Smooth muscle cell (in vitro differentiated cells): ENCODE measurements around the gene FNBP1. TPM values are rescaled to one million over a fixed set of nuclear protein-coding genes. Genes with fewer than 3 reads are reported as not detected.

ENCODE experiments used
- DNase-seq: peaks from one replicate; lab custom pipeline; 2025; ENCODE audit not compliant: unreplicated experiment; lab: John Stamatoyannopoulos, UW
- H2AFZ ChIP-seq: fragments of 200-600 bp; sonication (generic); 2 replicates; pipeline ENCODE4 v1.6.0; 2016; ENCODE audit warnings: antibody characterized with exemption, low read depth, mild to moderate bottlenecking
- H3F3A ChIP-seq: fragments of 200-600 bp; sonication (generic); 2 replicates; pipeline ENCODE4 v1.6.0; 2017; ENCODE audit warnings: antibody characterized with exemption, low read depth
- H3K27ac ChIP-seq: fragments of 200-600 bp; sonication (generic); 2 replicates; pipeline ENCODE4 v1.5.1; 2016; ENCODE audit warnings: low read depth, mild to moderate bottlenecking
- H3K27me3 ChIP-seq: fragments of 200-600 bp; sonication (generic); 2 replicates; pipeline ENCODE4 v1.6.1; 2016; ENCODE audit warnings: low read depth, mild to moderate bottlenecking
- H3K36me3 ChIP-seq: fragments of 200-600 bp; sonication (generic); 2 replicates; pipeline ENCODE4 v1.5.1; 2016; ENCODE audit warnings: low read depth
- H3K4me1 ChIP-seq: fragments of 200-600 bp; sonication (generic); 2 replicates; pipeline ENCODE4 v1.5.1; 2016; ENCODE audit warnings: low read depth
- H3K4me2 ChIP-seq: fragments of 200-600 bp; sonication (generic); 2 replicates; pipeline ENCODE4 v1.6.0; 2016; ENCODE audit warnings: mild to moderate bottlenecking
- H3K4me3 ChIP-seq: fragments of 200-600 bp; sonication (generic); 2 replicates; pipeline ENCODE4 v1.5.1; 2016; ENCODE audit warnings: mild to moderate bottlenecking
- H3K79me2 ChIP-seq: fragments of 200-600 bp; sonication (generic); 2 replicates; pipeline ENCODE4 v1.6.0; 2016; ENCODE audit warnings: low read depth, mild to moderate bottlenecking
- H3K9ac ChIP-seq: fragments of 200-600 bp; sonication (generic); 2 replicates; pipeline ENCODE4 v1.6.0; 2016; ENCODE audit warnings: low read depth
- H3K9me3 ChIP-seq: fragments of 200-600 bp; sonication (generic); replicated peaks from 2 replicates; pipeline ENCODE4 v1.5.1; 2016; ENCODE audit warnings: low read depth
- H4K20me1 ChIP-seq: fragments of 200-600 bp; sonication (generic); 2 replicates; pipeline ENCODE4 v1.6.0; 2016; ENCODE audit warnings: low read depth
- CTCF ChIP-seq: fragments of 200-600 bp; sonication (generic); IDR thresholded peaks from 2 replicates; pipeline ENCODE4 v1.5.1; 2017; ENCODE audit warnings: borderline replicate concordance, mild to moderate bottlenecking, antibody characterized with exemption; ENCODE audit not compliant: insufficient read depth, poor library complexity, severe bottlenecking
- WGBS: methylation state at CpG from one replicate; pipeline ENCODE4 v1.1.7; 2016; ENCODE audit warnings: low lambda C conversion rate; 5-methylcytosine and 5-hydroxymethylcytosine counted together
- polyA plus RNA-seq: library from polyadenylated mRNA; unstranded; fragments of >200 nt; fragmentation: Nextera tagmentation; extraction: Ambion mirVana; gene quantifications from 2 replicates; pipeline ENCODE4 v1.2.1, GENCODE V29; 2016
- total RNA-seq: library from RNA; depleted of rRNA; stranded (reverse); fragments of >200 nt; gene quantifications from 2 replicates; pipeline ENCODE4 v1.2.3, GENCODE V29; 2014

The FNBP1 gene
- total and polyA plus RNA-seq, 2 experiments from 2014 or later: 17.1 to 17.2 TPM

GRCh38 chr9:130003943-130004552 lies 38.9 kb downstream of the FNBP1 start:
- no peaks in the 10 kb centered on the region for H3K4me1 ChIP-seq
- peaks cover 29% of the 10 kb centered on the region for H4K20me1 ChIP-seq
- H3K79me2 ChIP-seq: peaks cover 83% of the 10 kb centered on the region
- no peaks in the 10 kb centered on the region for H3K27me3 ChIP-seq
- no peak overlapping the region for H3K27ac ChIP-seq
- no peak overlapping the region for H3K9ac ChIP-seq
- no peak overlapping the region for H2AFZ ChIP-seq
- TF ChIP-seq CTCF: no peak
- 97% methylated on average over 8 of the region's 8 CpGs for WGBS
- no peaks in the 10 kb centered on the region for H3K9me3 ChIP-seq
- DNase-seq: no peak
- no peak overlapping the region for H3K4me3 ChIP-seq
- H3K36me3 ChIP-seq: no peaks in the 10 kb centered on the region
- no peak overlapping the region for H3K4me2 ChIP-seq
- no peaks in the 10 kb centered on the region for H3F3A ChIP-seq

GRCh38 chr9:130002320-130002719 lies 40.7 kb downstream of the FNBP1 start:
- no peak for DNase-seq
- WGBS: over 99% methylated on average over 5 of the region's 5 CpGs
- Histone ChIP-seq H3K27me3 (no peaks in the 10 kb centered on the region), H3K9me3 (no peaks in the 10 kb centered on the region), H3K4me3 (no peak overlapping the region), H3K79me2 (peaks cover 87% of the 10 kb centered on the region), H3K9ac (no peak overlapping the region), H3K27ac (no peak overlapping the region), H3K36me3 (no peaks in the 10 kb centered on the region), H3K4me2 (no peak overlapping the region), H3F3A (no peaks in the 10 kb centered on the region), H3K4me1 (no peaks in the 10 kb centered on the region), H2AFZ (no peak overlapping the region), H4K20me1 (peaks cover 18% of the 10 kb centered on the region)
- TF ChIP-seq CTCF: no peak

DNA sequence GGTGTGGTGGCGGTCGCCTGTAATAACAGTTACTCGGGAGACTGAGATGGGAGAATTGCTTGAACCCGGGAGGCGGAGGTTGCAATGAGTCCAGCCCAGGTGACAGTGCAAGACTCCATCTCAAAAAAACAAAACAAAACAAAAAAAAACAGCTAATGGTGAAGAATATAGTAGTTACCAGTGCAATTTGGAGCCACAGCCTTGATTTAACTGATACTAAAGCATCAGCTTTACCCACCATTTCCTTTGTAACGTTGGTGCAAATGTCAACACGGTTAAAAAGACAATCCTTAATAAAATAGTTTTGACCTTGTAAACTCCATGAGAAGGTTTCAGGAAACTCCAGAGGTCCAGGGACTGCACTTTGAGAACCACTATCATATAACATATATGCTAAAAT lies 41.8 kb downstream of the FNBP1 start:
- peaks cover 80% of the 10 kb centered on the region for H3K79me2 ChIP-seq
- DNase-seq: no peak
- no peaks in the 10 kb centered on the region for H3K9me3 ChIP-seq
- no peak overlapping the region for H3K4me3 ChIP-seq
- WGBS: 84% methylated on average over 7 of the region's 7 CpGs
- H3K27ac ChIP-seq: no peak overlapping the region
- H4K20me1 ChIP-seq: peaks cover 18% of the 10 kb centered on the region
- H3K9ac ChIP-seq: no peak overlapping the region
- H3K4me2 ChIP-seq: no peak overlapping the region
- no peaks in the 10 kb centered on the region for H3K36me3 ChIP-seq
- H3K27me3 ChIP-seq: no peaks in the 10 kb centered on the region
- no peak overlapping the region for H2AFZ ChIP-seq
- H3F3A ChIP-seq: peaks cover 5% of the 10 kb centered on the region
- H3K4me1 ChIP-seq: no peaks in the 10 kb centered on the region
- TF ChIP-seq CTCF: no peak

DNA sequence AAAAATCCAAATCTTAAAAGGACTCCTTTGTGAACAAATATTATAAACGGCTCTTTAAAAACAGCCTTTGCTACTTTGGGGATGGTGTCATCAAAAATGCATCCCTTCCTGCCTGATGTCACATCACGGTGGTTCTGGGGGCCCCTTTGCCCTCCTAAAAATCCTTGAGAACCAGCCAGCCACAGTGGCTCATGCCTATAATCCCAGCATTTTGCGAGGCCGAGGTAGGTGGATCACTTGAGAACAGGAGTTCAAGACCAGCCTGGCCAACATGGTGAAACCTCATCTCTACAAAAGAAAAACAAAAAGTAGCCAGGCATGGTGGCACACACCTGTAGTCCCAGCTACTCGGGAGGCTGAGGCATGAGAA lies 43.9 kb downstream of the FNBP1 start:
- no peaks in the 10 kb centered on the region for H3K27me3 ChIP-seq
- peaks cover 3% of the 10 kb centered on the region for H3K4me1 ChIP-seq
- H2AFZ ChIP-seq: no peak overlapping the region
- no peaks in the 10 kb centered on the region for H3K36me3 ChIP-seq
- H3K27ac ChIP-seq: peak overlapping the region; percentile 70
- peaks cover 12% of the 10 kb centered on the region for H3F3A ChIP-seq
- DNase-seq: no peak
- WGBS: 40% methylated on average over 5 of the region's 5 CpGs
- no peak overlapping the region for H3K9ac ChIP-seq
- H3K79me2 ChIP-seq: peaks cover 66% of the 10 kb centered on the region
- no peaks in the 10 kb centered on the region for H3K9me3 ChIP-seq
- H3K4me3 ChIP-seq: no peak overlapping the region
- no peak for TF ChIP-seq CTCF
- peaks cover 7% of the 10 kb centered on the region for H4K20me1 ChIP-seq
- no peak overlapping the region for H3K4me2 ChIP-seq
